ENCODE data around the gene PACRG. TPM values are rescaled to one million over a fixed set of nuclear protein-coding genes. Genes with fewer than 3 reads are reported as not detected.

Gene PACRG
- polyA plus RNA-seq, 2 of the 4 experiments (the other 2 are of a cell fraction) = 0.14 to 0.30 TPM

- Histone ChIP-seq H3K4me3 (no peak overlapping the region), H3K4me1 (no peaks in the 10 kb centered on the region), H3K27ac (no peak overlapping the region), H3K4me2 (no peak overlapping the region), H3K9me3 (no peaks in the 10 kb centered on the region)
- no peak for TF ChIP-seq REST (IDR thresholded peaks at IDR 0.05)
- no peak for TF ChIP-seq ZSCAN20 (CRISPR knock-in tag; IDR thresholded peaks at IDR 0.05)
- TF ChIP-seq EHF (CRISPR knock-in tag; IDR thresholded peaks at IDR 0.05) = no peak
- no peak for TF ChIP-seq TP53 (CRISPR knock-in tag; IDR thresholded peaks at IDR 0.05)
- no peak for TF ChIP-seq SREBF2 (IDR thresholded peaks at IDR 0.05)
- ChIA-PET CTCF (interaction anchor here (0.9 kb wide), 1 partner anchor 8 kb away, joined by 3 read pairs; no protein-coding TSS in a partner anchor), POLR2A (no interaction called here)
- WGBS (ENCODE audit: missing lambda C conversion rate) = 84% methylated on average over 11 of the region's 19 CpGs
- ATAC-seq (no peak), FAIRE-seq (no peak), DNase-seq (ENCODE audit: low read depth in 1 of 2, low spot score in 1 of 2) (no peak)
Measured at GRCh38 chr6:163239572-163240340, 512.0 kb downstream of the PACRG start.

- ChIA-PET POLR2A (no interaction called here), CTCF (interaction anchor here (0.9 kb wide), 1 partner anchor 9 kb away, joined by 3 read pairs; no protein-coding TSS in a partner anchor)
- DNase-seq (ENCODE audit: low read depth in 1 of 2, low spot score in 1 of 2) (no peak), ATAC-seq (no peak), FAIRE-seq (no peak)
- H3K27ac ChIP-seq = no peak overlapping the region
- 90% methylated on average over 14 of the region's 17 CpGs for WGBS (ENCODE audit: missing lambda C conversion rate)
- no peak for TF ChIP-seq FOXS1 (CRISPR knock-in tag; IDR thresholded peaks at IDR 0.05)
- no peak for TF ChIP-seq HMGXB4 (CRISPR knock-in tag; IDR thresholded peaks at IDR 0.05; ENCODE audit: borderline replicate concordance)
- no peak for TF ChIP-seq HOXB5 (CRISPR knock-in tag; IDR thresholded peaks at IDR 0.05)
- TF ChIP-seq RNF2 (IDR thresholded peaks at IDR 0.05; ENCODE audit: borderline replicate concordance, low read depth) = no peak
- no peak for TF ChIP-seq ELK1 (IDR thresholded peaks at IDR 0.05; ENCODE audit: low read depth, low read length)
- TF ChIP-seq EP300 (IDR thresholded peaks at IDR 0.05) = no peak
- TF ChIP-seq KDM5A (IDR thresholded peaks at IDR 0.05) = no peak
- TF ChIP-seq E2F6 (IDR thresholded peaks at IDR 0.05; ENCODE audit: borderline replicate concordance, low read depth) = no peak
- no peak for TF ChIP-seq JUNB (IDR thresholded peaks at IDR 0.05)
- TF ChIP-seq USF2 (IDR thresholded peaks at IDR 0.05) = no peak
- TF ChIP-seq HOXA7 (CRISPR knock-in tag; IDR thresholded peaks at IDR 0.05) = no peak
- no peak for TF ChIP-seq FOSL2 (IDR thresholded peaks at IDR 0.05)
- no peak for TF ChIP-seq FOSL2 (CRISPR knock-in tag; IDR thresholded peaks at IDR 0.05)
- no peak for TF ChIP-seq MAX (IDR thresholded peaks at IDR 0.05)
- no peak for TF ChIP-seq EHMT2 (IDR thresholded peaks at IDR 0.05; ENCODE audit: low read depth)
- no peak for TF ChIP-seq PBX3 (IDR thresholded peaks at IDR 0.05)
- no peak for TF ChIP-seq POLR2AphosphoS2 (conservative IDR thresholded peaks at IDR 0.05; ENCODE audit: low read length)
- TF ChIP-seq CBX8 (IDR thresholded peaks at IDR 0.05) = no peak
- H3K9me3 ChIP-seq = no peaks in the 10 kb centered on the region
- no peak overlapping the region for H3K4me2 ChIP-seq
- H3K4me3 ChIP-seq = no peak overlapping the region
- no peaks in the 10 kb centered on the region for H3K4me1 ChIP-seq
Measured at GRCh38 chr6:163240556-163240955, 512.8 kb downstream of the PACRG start.
